Vagina (tissue), 2 donors: ENCODE data around the gene ASH1L. TPM values are rescaled to one million over a fixed set of nuclear protein-coding genes. Genes with fewer than 3 reads are reported as not detected.
A peak's percentile ranks its signal among the peaks of the same experiment; 100 is the strongest.
"Not testable (repeated sequence)": the region's sequence is repeated elsewhere in the genome, so short reads cannot be mapped to it uniquely, and the experiment has no call there.

Source experiments
- DNase-seq, 2 donors: peaks; one replicate each; pipeline ENCODE4 v3.0.0-alpha.2; 2017; ENCODE audit errors: extremely low spot score in 2 of 2
- H3K27ac ChIP-seq: fragments of 200-600 bp; sonication (generic); one replicate; pipeline ENCODE4 v1.5.1; 2019
- H3K27me3 ChIP-seq: fragments of 200-600 bp; sonication (generic); one replicate; pipeline ENCODE4 v1.5.1; 2019
- H3K36me3 ChIP-seq, 2 donors: fragments of 200-600 bp; sonication (generic); one replicate each; pipeline ENCODE4 v1.5.1; 2017 to 2019
- H3K4me1 ChIP-seq: fragments of 200-600 bp; sonication (generic); one replicate; pipeline ENCODE4 v1.5.1; 2019
- H3K4me3 ChIP-seq, 2 donors: fragments of 200-600 bp; sonication (generic); 1 replicate in 1 of 2; 2 replicates in 1 of 2; pipeline ENCODE4 v1.5.1; 2016 to 2019
- H3K9me3 ChIP-seq: fragments of 200-600 bp; sonication (generic); one replicate; pipeline ENCODE4 v1.5.1; 2019
- CTCF ChIP-seq, 3 experiments: fragments of 450-650 bp in 2 of 3; fragments of 200-600 bp in 1 of 3; sonication (generic) in 1 of 3; IDR thresholded peaks; one replicate each; pipeline ENCODE4 v1.5.1; 2017 to 2019; ENCODE audit warnings: antibody characterized with exemption in 3 of 3, mild to moderate bottlenecking in 2 of 3, moderate library complexity in 2 of 3
- POLR2A ChIP-seq, 2 donors: fragments of 450-650 bp; IDR thresholded peaks; one replicate each; pipeline ENCODE4 v1.6.1; 2017; ENCODE audit warnings: antibody characterized with exemption in 2 of 2, mild to moderate bottlenecking in 2 of 2, moderate library complexity in 2 of 2
- POLR2AphosphoS5 ChIP-seq, 2 donors: sonication (generic); formaldehyde crosslinking; IDR thresholded peaks; one replicate each; pipeline ENCODE4 v1.9.0; 2017; ENCODE audit warnings: antibody characterized with exemption in 2 of 2, mild to moderate bottlenecking in 2 of 2, low read depth in 1 of 2; ENCODE audit not compliant: insufficient read depth in 1 of 2
- intact Hi-C: fragments of 100-400 bp; cut with DNase I; formaldehyde crosslinking; loops from one replicate; pipeline ENCODE4 v1.15.1; 2023
- total RNA-seq: library from RNA; depleted of rRNA; stranded (reverse); fragments of >200 nt; gene quantifications from one replicate; pipeline ENCODE4 v1.2.3, GENCODE V29; 2016

ASH1L gene
- total RNA-seq, 1 donor from 2014 or later: 74.9 TPM

GRCh38 chr1:155574077-155574476, 11.5 kb upstream of the ASH1L start:
- no peak overlapping the region for H3K4me3 ChIP-seq
- no peaks in the 10 kb centered on the region for H3K36me3 ChIP-seq
- intact Hi-C loops: no loop called here
- no peak for DNase-seq
- H3K4me1 ChIP-seq: no peaks in the 10 kb centered on the region
- TF ChIP-seq POLR2AphosphoS5 (IDR thresholded peaks at IDR 0.05; ENCODE audit: insufficient read depth in 1 of 2, low read depth in 1 of 2): no peak
- TF ChIP-seq POLR2A (IDR thresholded peaks at IDR 0.05): no peak
- TF ChIP-seq CTCF (IDR thresholded peaks at IDR 0.05): no peak
- no peak overlapping the region for H3K27ac ChIP-seq
- H3K27me3 ChIP-seq: no peaks in the 10 kb centered on the region
- no peaks in the 10 kb centered on the region for H3K9me3 ChIP-seq

GRCh38 chr1:155570593-155570990, 8.0 kb upstream of the ASH1L start:
- Histone ChIP-seq H3K4me3 (no peak overlapping the region), H3K36me3 (no peaks in the 10 kb centered on the region), H3K4me1 (no peaks in the 10 kb centered on the region), H3K27ac (no peak overlapping the region), H3K27me3 (no peaks in the 10 kb centered on the region), H3K9me3 (no peaks in the 10 kb centered on the region)
- intact Hi-C loops: no loop called here
- TF ChIP-seq CTCF (IDR thresholded peaks at IDR 0.05) (no peak), POLR2AphosphoS5 (IDR thresholded peaks at IDR 0.05; ENCODE audit: insufficient read depth in 1 of 2, low read depth in 1 of 2) (no peak), POLR2A (IDR thresholded peaks at IDR 0.05) (no peak)
- no peak for DNase-seq

- intact Hi-C loops: no loop called here
- H3K27me3 ChIP-seq: no peaks in the 10 kb centered on the region
- no peaks in the 10 kb centered on the region for H3K9me3 ChIP-seq
- no peak overlapping the region for H3K4me3 ChIP-seq
- H3K36me3 ChIP-seq: no peaks in the 10 kb centered on the region
- no peak for TF ChIP-seq POLR2AphosphoS5 (IDR thresholded peaks at IDR 0.05; ENCODE audit: insufficient read depth in 1 of 2, low read depth in 1 of 2)
- DNase-seq: no peak
- H3K27ac ChIP-seq: no peak overlapping the region
- no peaks in the 10 kb centered on the region for H3K4me1 ChIP-seq
Observed at GRCh38 chr1:155569988-155570592, 7.5 kb upstream of the ASH1L start.

- not testable (repeated sequence) for H3K27me3 ChIP-seq
- intact Hi-C loops: loop anchor here (5.0 kb wide), 1 partner anchor 241 kb away; the partner anchor contains the start of gene RUSC1
- peaks cover 36% of the 10 kb centered on the region for H3K4me1 ChIP-seq
Observed at GRCh38 chr1:155563377-155564022, 897 bp upstream of the ASH1L start.

GRCh38 chr1:155561779-155562580, 623 bp downstream of the ASH1L start:
- TF ChIP-seq POLR2AphosphoS5 (IDR thresholded peaks at IDR 0.05; ENCODE audit: insufficient read depth in 1 of 2, low read depth in 1 of 2): peak in 1 of 2 donors; percentile 37
- intact Hi-C loops: loop anchor here (5.0 kb wide), 1 partner anchor 240 kb away; the partner anchor contains the start of gene RUSC1
- not testable (repeated sequence) for DNase-seq, H3K27me3 ChIP-seq, H3K36me3 ChIP-seq, H3K9me3 ChIP-seq
- peaks cover 50% of the 10 kb centered on the region for H3K4me1 ChIP-seq
- H3K4me3 ChIP-seq: peak overlapping the region; percentile 81 to 96
- peak overlapping the region; percentile 98 for H3K27ac ChIP-seq

More at GRCh38 chr1:155563377-155564022, 897 bp upstream of the ASH1L start:
- H3K9me3 ChIP-seq, DNase-seq, H3K36me3 ChIP-seq: not testable (repeated sequence)
- Histone ChIP-seq H3K4me3 (peak overlapping the region; percentile 81 to 96), H3K27ac (peak overlapping the region; percentile 98)
- peak in 1 of 2 donors; percentile 30 for TF ChIP-seq POLR2AphosphoS5 (IDR thresholded peaks at IDR 0.05; ENCODE audit: insufficient read depth in 1 of 2, low read depth in 1 of 2)

GRCh38 chr1:155555915-155556314, 6.7 kb downstream of the ASH1L start:
- intact Hi-C loops: no loop called here
- Histone ChIP-seq H3K27ac (no peak overlapping the region), H3K36me3 (peaks cover 0 to 13% of the 10 kb centered on the region in 2 donors), H3K4me1 (peaks cover 58% of the 10 kb centered on the region), H3K4me3 (no peak overlapping the region), H3K27me3 (no peaks in the 10 kb centered on the region), H3K9me3 (no peaks in the 10 kb centered on the region)
- DNase-seq: no peak
- TF ChIP-seq POLR2A (IDR thresholded peaks at IDR 0.05) (no peak), CTCF (IDR thresholded peaks at IDR 0.05) (no peak), POLR2AphosphoS5 (IDR thresholded peaks at IDR 0.05; ENCODE audit: insufficient read depth in 1 of 2, low read depth in 1 of 2) (no peak)
